Endothelial cell (in vitro differentiated cells): Measurements from ENCODE around the gene TYRO3. TPM values are rescaled to one million over a fixed set of nuclear protein-coding genes. Genes with fewer than 3 reads are reported as not detected.
A peak's percentile ranks its signal among the peaks of the same experiment; 100 is the strongest.

Experiments used
- DNase-seq: peaks from one replicate; pipeline ENCODE4 v3.0.0; 2021; ENCODE audit warnings: low spot score
- H3K27ac Mint-ChIP-seq: one replicate; pipeline ENCODE4 v1.8.0; 2021; ENCODE audit warnings: mixed read lengths, inconsistent platforms; ENCODE audit not compliant: unreplicated experiment
- H3K27me3 Mint-ChIP-seq: one replicate; pipeline ENCODE4 v1.8.0; 2021; ENCODE audit warnings: mild to moderate bottlenecking, moderate library complexity, mixed read lengths, inconsistent platforms; ENCODE audit not compliant: unreplicated experiment
- H3K36me3 Mint-ChIP-seq: one replicate; pipeline ENCODE4 v1.8.0; 2021; ENCODE audit warnings: mild to moderate bottlenecking, low read depth, mixed read lengths, inconsistent platforms; ENCODE audit not compliant: unreplicated experiment
- H3K4me1 Mint-ChIP-seq: one replicate; pipeline ENCODE4 v1.8.0; 2021; ENCODE audit warnings: mild to moderate bottlenecking, mixed read lengths, inconsistent platforms; ENCODE audit not compliant: unreplicated experiment
- H3K4me3 Mint-ChIP-seq: one replicate; pipeline ENCODE4 v1.8.0; 2021; ENCODE audit warnings: mild to moderate bottlenecking, mixed read lengths, inconsistent platforms; ENCODE audit not compliant: unreplicated experiment
- H3K9me3 Mint-ChIP-seq: one replicate; pipeline ENCODE4 v1.8.0; 2021; ENCODE audit warnings: mixed read lengths, inconsistent platforms; ENCODE audit not compliant: unreplicated experiment
- CTCF ChIP-seq: fragments of 200-600 bp; sonication (generic); IDR thresholded peaks from one replicate; pipeline ENCODE4 v1.5.0; 2021; ENCODE audit warnings: antibody characterized with exemption; ENCODE audit not compliant: unreplicated experiment
- total RNA-seq: library from RNA; stranded (reverse); fragmentation: NEBNext Ultra II Directional; extraction: Animal tissue kit (Norgen Biotek cat#: 25700); gene quantifications from one replicate; pipeline ENCODE4 v1.2.1, GENCODE V29; 2021; ENCODE audit not compliant: unreplicated experiment

The TYRO3 gene
- total RNA-seq, 1 donor from 2014 or later: 115 TPM

- Mint-ChIP-seq H3K4me3 (peak overlapping the region; percentile 74), H3K27ac (no peak overlapping the region), H3K4me1 (peaks cover 5% of the 10 kb centered on the region), H3K27me3 (peaks cover 20% of the 10 kb centered on the region), H3K36me3 (peaks cover 15% of the 10 kb centered on the region), H3K9me3 (no peaks in the 10 kb centered on the region)
- no peak for TF ChIP-seq CTCF
- no peak for DNase-seq
These were observed 46.5 kb upstream of the TYRO3 start for GRCh38 chr15:41512512-41512939.

GRCh38 chr15:41512940-41513505, 46.0 kb upstream of the TYRO3 start:
- H3K27me3 Mint-ChIP-seq: peaks cover 20% of the 10 kb centered on the region
- H3K36me3 Mint-ChIP-seq: peaks cover 17% of the 10 kb centered on the region
- H3K4me3 Mint-ChIP-seq: peak overlapping the region; percentile 81
- no peaks in the 10 kb centered on the region for H3K9me3 Mint-ChIP-seq
- peak; percentile 26 for DNase-seq
- no peak for TF ChIP-seq CTCF
- no peak overlapping the region for H3K27ac Mint-ChIP-seq
- H3K4me1 Mint-ChIP-seq: peaks cover 5% of the 10 kb centered on the region

- peaks cover 22% of the 10 kb centered on the region for H3K27me3 Mint-ChIP-seq
These were observed 45.3 kb upstream of the TYRO3 start, which contains the start of gene LTK for GRCh38 chr15:41513506-41514227. Gene LTK, minus strand, starts transcription at chr15:41513827. Its CDS starts 118 bp downstream, at chr15:41513709.

GRCh38 chr15:41517895-41518449, 41.0 kb upstream of the TYRO3 start:
- no peak for DNase-seq
- peaks cover 36% of the 10 kb centered on the region for H3K36me3 Mint-ChIP-seq
- no peaks in the 10 kb centered on the region for H3K4me1 Mint-ChIP-seq
- H3K9me3 Mint-ChIP-seq: no peaks in the 10 kb centered on the region
- no peak overlapping the region for H3K4me3 Mint-ChIP-seq
- peaks cover 10% of the 10 kb centered on the region for H3K27me3 Mint-ChIP-seq
- no peak overlapping the region for H3K27ac Mint-ChIP-seq
- TF ChIP-seq CTCF: no peak

More at GRCh38 chr15:41513506-41514227, 45.3 kb upstream of the TYRO3 start, which contains the start of gene LTK:
- no peak for TF ChIP-seq CTCF
- Mint-ChIP-seq H3K9me3 (no peaks in the 10 kb centered on the region), H3K4me1 (peaks cover 5% of the 10 kb centered on the region), H3K36me3 (peaks cover 19% of the 10 kb centered on the region), H3K27ac (no peak within 1 kb of the TSS), H3K4me3 (peak within 1 kb of the TSS; percentile 81)
- DNase-seq: no peak

GRCh38 chr15:41520636-41521035, 38.4 kb upstream of the TYRO3 start:
- no peak for TF ChIP-seq CTCF
- Mint-ChIP-seq H3K27ac (peak overlapping the region; percentile 24), H3K27me3 (peaks cover 2% of the 10 kb centered on the region), H3K4me1 (no peaks in the 10 kb centered on the region), H3K36me3 (peaks cover 39% of the 10 kb centered on the region), H3K9me3 (no peaks in the 10 kb centered on the region), H3K4me3 (no peak overlapping the region)
- no peak for DNase-seq
